Measurements from ENCODE around the gene ARID2.

GRCh38 chr12:45933504-45933903 is 204.0 kb downstream of the ARID2 start:
- TF ChIP-seq ZNF776 (tag by site-specific recombination; IDR thresholded peaks at IDR 0.05; ENCODE audit: borderline replicate concordance) = no peak
- TF ChIP-seq CTCF (tag by site-specific recombination; IDR thresholded peaks at IDR 0.05) = no peak

All from HEK293 (cell line).